Activated gamma-delta T cell (primary cell): ENCODE results near the gene ANTKMT.

Experiments used
- DNase-seq: peaks from one replicate; lab custom pipeline; 2025; lab: John Stamatoyannopoulos, UW
- total RNA-seq, 2 donors: gene quantifications; one replicate each; lab custom pipeline; 2026; lab: John Stamatoyannopoulos, UW

The ANTKMT gene
- total RNA-seq = 16.2 to 22.5 reads per million in 2 donors

DNA sequence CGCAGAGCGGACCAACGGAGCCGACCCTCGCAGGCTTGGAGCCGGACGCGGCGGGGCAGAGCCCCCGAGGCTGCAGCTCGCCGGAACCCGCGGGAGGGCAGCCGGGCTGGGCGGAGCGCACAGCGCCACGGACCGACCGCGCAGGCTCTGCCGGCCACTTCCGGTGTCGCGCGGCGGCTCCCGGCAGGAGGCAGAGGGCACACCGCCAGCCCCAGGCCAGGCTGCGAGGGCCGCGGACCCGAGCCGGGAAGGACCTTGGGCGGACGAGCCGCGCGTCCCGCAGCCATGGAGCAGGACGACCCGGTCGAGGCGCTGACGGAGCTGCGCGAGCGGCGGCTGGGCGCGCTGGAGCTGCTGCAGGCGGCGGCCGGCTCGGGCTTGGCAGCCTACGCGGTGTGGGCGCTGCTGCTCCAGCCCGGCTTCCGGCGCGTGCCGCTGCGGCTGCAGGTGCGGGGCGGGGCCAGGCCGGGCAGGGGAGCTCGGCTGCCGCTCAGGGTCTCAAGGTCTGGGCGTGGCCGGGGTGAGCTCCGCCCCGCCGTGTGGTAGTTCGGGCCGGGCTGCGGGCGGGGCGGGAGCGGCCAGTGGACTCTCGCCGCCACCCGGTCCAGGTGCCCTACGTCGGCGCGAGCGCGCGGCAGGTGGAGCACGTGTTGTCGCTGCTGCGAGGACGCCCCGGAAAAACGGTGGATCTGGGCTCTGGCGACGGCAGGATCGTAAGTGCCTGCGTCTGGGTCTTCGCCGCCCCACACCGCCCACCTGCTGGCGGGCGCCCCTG lies at the start of gene ANTKMT:
TSS of gene ANTKMT (plus strand) at position 157 of the 775 bp plus-strand sequence. CDS start at position 286, 129 bp downstream.
- DNase-seq = peak; percentile 71

DNA sequence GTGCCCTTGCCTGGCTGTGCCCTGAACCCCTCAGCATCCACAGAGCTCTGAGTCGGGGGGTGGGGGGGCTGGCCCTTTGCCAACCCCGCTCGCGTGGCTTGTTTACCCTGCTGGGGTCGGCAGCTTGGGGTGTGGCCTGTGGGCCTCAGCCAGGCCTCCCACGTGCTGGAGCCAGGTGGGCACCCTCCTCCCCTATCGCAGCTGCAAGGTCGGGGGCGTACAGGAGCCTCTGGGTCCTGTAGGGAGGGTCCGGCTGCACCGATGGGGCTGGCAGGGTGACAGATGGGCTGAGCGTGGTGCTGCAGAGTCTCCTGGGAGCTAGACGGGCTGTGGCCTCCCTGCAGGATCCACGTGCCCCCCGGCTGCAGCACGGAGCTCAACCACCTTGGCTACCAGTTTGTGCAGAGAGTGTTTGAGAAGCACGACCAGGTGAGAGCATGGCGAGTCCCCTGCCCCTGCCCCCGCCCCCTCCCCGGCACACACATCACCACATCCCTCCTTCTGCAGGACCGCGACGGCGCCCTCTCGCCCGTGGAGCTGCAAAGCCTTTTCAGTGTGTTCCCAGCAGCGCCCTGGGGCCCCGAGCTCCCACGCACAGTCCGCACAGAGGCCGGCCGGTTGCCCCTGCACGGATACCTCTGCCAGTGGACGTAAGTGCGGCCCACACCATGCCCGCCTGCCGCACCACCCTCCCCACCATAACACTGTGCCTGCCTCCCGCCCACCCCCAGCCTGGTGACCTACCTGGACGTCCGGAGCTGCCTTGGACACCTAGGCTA lies 49.4 kb upstream of the ANTKMT start:
- no peak for DNase-seq

DNA sequence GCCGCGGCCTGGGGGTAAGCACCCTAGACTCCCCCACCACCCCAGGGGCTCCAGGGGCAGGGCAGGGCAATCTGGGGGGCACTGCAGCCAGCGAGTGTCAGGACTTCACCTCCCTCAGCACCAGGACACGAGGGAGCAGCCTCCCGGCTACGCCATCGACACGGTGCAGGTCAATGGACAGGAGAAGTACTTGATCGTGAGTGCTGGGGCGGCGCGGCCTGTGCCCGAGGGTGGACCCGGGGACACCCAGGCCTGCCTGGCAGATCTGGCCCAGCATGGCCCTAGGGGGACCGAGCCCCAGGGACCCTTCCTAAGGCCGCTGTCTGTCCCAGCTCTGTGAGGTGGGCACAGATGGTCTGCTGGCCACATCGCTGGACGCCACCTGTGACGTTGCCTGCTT lies 48.6 kb upstream of the ANTKMT start:
- DNase-seq = no peak

DNA sequence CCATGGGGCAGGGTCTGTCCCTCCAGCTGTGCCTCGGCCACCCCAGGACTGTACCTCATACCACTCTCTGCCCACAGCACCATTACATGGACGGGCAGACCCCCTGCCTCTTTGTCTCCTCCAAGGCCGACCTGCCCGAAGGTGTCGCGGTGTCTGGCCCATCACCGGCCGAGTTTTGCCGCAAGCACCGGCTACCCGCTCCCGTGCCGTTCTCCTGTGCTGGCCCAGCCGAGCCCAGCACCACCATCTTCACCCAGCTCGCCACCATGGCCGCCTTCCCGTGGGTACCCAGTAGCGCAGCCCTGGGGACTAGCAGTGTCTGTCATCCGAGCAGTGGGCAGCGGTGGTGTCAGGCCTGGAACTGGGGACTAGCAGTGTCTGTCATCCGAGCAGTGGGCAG lies 48.1 kb upstream of the ANTKMT start:
- no peak for DNase-seq

DNA sequence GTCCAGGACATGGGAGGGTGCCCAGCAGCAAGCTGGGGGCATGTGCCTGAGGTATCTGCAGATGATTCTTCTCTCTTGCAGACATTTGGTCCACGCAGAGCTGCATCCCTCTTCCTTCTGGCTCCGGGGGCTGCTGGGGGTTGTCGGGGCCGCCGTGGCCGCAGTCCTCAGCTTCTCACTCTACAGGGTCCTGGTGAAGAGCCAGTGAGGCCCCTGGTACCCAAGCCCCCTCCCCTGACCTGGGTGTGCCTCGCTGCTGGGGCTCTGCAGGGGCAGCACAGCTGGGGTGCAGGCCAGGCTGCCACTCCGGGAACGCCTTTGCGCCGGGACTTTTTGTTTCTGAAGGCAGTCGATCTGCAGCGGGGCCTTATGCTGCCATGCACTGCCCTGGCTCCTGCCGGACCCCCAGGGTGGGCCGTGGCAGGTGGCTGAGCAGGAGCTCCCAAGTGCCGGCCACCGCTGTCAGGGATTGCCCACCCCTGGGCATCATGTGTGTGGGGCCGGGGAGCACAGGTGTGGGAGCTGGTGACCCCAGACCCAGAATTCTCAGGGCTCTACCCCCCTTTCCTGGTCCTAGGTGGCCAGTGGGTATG lies 47.5 kb upstream of the ANTKMT start:
- no peak for DNase-seq

GRCh38 chr16:674214-674881 lies 46.6 kb upstream of the ANTKMT start:
- DNase-seq = no peak

DNA sequence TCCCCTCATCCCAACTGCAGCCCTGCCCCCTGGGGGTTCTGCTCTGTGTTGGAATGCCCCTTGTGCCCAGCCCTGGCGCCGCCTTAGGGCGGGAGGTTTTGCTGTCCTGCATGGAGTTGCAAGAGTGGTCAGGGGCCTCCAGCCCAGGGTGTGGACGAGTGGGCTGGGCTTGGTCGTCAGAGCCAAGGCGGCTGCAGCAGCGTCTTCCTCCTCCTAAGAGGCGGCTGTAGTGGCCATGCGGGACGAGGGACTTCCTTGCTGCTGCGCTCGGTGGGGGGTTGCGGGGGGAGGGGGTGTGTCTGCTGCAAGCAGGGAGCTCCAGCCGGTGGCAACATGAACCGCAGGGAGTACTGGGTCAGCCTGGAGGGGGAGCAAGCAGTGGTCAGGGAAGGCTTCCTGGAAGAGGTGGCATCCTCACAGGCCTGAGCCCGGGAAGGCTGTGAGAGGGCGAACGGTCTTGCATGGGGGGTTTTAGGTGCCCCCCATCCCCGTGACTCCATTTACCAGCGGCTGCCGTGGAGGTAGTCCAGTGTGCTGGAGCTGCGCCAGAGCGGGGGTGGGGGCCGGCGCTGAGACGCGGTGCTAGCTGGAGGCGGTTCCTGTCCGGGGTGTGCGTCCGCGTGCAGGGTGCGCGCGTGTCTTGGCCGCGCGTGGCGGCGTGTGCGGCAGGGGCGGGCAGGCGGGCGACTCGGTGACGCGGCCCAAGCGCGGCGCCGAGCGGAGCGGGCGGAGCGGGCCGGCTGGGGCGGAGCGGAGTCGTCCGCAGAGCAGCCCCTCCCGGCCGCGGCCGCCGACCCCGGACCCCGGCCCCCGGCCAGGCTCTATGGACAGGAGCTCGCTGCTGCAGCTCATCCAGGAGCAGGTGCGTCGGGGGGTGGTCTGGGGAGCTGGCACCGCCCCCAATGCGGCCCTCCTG lies 45.7 kb upstream of the ANTKMT start, which contains the start of gene RHBDL1:
TSS of gene RHBDL1 (plus strand) at position 704 of the 916 bp plus-strand sequence. CDS start at position 824, 120 bp downstream.
- DNase-seq = no peak

- DNase-seq = no peak
Observed at GRCh38 chr16:675884-676564, 44.9 kb upstream of the ANTKMT start.

DNA sequence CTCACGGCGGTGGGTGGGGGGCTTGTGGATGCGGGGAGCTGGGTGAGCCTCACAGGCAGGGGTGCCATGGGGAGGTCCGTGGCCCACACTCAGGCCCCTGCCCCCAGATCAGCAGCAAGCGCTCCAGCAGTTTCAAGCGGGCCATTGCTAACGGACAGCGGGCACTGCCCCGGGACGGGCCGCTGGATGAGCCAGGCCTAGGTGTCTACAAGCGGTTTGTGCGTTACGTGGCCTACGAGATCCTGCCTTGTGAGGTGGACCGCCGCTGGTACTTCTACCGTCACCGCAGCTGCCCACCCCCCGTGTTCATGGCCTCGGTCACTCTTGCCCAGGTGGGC lies 44.4 kb upstream of the ANTKMT start:
- no peak for DNase-seq

DNA sequence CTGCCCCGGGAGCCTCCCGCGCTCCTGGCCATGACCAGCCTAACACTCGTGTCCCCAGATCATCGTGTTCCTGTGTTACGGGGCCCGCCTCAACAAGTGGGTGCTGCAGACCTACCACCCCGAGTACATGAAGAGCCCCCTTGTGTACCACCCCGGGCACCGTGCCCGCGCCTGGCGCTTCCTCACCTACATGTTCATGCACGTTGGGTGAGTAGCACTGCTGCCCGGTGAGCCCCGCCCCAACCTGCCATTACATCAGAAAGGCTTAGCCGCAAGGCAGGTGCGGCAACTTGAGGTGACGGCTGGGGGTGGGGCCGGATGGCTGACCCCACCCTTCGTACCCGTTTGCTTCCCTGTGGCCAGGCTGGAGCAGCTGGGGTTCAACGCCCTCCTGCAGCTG lies 44.0 kb upstream of the ANTKMT start:
- DNase-seq = no peak

GRCh38 chr16:677316-678190 lies 43.4 kb upstream of the ANTKMT start:
- DNase-seq = no peak

- no peak for DNase-seq
Observed at GRCh38 chr16:678209-678857, 42.6 kb upstream of the ANTKMT start.

- DNase-seq = no peak
Observed at GRCh38 chr16:678858-679813, 41.8 kb upstream of the ANTKMT start.

DNA sequence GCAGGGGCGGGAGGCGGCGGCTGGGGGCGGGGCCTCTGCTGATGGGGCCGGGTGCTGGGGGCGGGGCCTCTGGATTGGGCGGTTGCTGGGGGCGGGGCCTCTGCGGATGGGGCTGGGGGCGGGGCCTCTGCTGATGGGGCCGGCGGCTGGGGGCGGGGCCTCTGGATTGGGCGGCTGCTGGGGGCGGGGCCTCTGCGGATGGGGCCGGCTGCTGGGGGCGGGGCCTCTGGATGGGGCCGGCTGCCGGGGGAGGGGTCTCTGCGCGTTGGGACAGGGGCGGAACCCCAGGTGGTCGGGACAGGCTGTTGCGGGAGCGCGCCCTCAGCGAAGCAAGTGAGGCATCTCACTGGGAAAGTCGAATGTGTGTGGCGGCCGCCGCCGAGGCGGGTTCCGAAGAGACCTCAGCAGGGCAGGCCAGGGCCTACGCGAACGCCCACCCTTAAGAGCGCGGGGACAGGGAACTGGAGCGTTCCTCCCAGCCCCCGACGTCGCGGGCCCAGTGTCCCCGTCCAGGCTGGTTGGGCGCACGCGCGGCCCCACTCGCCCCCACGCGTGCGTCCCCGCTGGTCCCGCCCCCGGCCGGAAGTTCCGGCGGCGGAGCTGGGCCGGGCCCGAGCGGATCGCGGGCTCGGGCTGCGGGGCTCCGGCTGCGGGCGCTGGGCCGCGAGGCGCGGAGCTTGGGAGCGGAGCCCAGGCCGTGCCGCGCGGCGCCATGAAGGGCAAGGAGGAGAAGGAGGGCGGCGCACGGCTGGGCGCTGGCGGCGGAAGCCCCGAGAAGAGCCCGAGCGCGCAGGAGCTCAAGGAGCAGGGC lies 40.9 kb upstream of the ANTKMT start, which contains the start of gene STUB1:
TSS of gene STUB1 (plus strand) at position 597 of the 811 bp plus-strand sequence. CDS start at position 713, 116 bp downstream.
- DNase-seq = peak; percentile 87

GRCh38 chr16:680625-680945 lies 40.4 kb upstream of the ANTKMT start:
- DNase-seq = no peak

DNA sequence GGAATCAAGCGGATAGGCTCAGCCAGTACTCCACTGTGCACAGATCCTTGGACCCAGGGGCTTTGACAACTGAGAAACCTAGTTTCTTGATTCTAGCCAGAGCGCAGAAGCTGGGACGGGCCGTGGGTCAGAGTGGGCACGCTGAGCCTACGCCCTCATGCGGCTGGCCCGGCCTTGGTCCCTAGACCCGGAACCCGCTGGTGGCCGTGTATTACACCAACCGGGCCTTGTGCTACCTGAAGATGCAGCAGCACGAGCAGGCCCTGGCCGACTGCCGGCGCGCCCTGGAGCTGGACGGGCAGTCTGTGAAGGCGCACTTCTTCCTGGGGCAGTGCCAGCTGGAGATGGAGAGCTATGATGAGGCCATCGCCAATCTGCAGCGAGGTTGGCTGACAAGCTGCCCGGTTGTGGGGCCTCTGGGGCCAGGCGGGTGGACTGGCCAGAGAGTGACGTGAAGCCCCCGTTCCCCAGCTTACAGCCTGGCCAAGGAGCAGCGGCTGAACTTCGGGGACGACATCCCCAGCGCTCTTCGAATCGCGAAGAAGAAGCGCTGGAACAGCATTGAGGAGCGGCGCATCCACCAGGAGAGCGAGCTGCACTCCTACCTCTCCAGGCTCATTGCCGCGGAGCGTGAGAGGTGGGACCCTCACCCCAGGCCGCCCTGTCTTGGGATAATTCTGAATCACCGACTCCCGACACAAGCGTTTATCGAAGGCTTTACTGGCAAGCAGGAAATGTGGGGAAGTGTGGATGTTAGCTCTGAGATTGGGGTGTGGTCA lies 39.8 kb upstream of the ANTKMT start:
- DNase-seq = no peak
